Bronchial smooth muscle cell (primary cell): ENCODE measurements around the gene BMP10. TPM values are rescaled to one million over a fixed set of nuclear protein-coding genes. Genes with fewer than 3 reads are reported as not detected.

Experiments used
- total RNA-seq: library from RNA; depleted of rRNA; stranded (reverse); fragments of >200 nt; gene quantifications from 2 replicates; pipeline ENCODE4 v1.2.1, GENCODE V29; 2014

BMP10 gene
- not detected in 2 replicates for total RNA-seq

DNA sequence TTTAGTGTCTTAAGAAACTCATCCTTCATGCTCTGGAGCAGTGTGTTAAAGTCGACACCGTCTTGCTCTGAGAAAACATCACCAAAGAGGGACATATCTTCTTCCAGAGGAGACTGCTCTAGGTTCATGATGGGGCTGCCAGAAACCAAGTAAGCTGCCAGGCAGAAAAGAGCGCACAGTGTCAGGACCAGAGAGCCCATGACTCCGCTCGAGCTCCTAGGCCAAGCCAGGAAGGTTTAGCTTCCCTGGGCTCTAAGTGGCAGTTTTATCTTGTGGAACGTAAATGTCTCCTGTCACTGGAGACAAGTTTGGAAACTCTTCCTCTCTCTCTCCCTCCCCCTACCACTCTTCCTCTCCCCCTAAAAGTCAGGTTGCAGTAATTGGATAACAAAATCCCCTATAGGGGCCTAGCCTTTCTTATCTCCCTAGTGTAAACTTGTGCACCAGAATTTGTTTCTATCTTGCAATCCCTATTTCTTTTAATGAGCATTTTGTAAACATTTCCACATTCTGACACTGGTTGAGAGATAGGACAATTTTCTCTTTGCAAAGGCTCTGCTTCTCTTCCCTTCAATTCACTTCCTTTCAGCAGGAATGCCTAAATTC, at the start of gene BMP10:
Gene BMP10 (minus strand): TSS at position 239 of the 606 bp plus-strand sequence. CDS start 39 bp downstream, at position 200.

Other genes starting within 250 kb of the BMP10 start
- gene PROKR1, start 227.8 kb downstream of the BMP10 start, total RNA-seq = not detected in 2 replicates
- 0.09 and 0.47 TPM in 2 replicates for gene ARHGAP25, start 136.6 kb downstream of the BMP10 start, total RNA-seq
- not detected in 2 replicates for gene GKN2, start 81.5 kb upstream of the BMP10 start, total RNA-seq
- gene GKN1, start 103.2 kb upstream of the BMP10 start, total RNA-seq = not detected in 2 replicates
- 29.9 and 31.8 TPM in 2 replicates for gene ANTXR1, start 141.8 kb upstream of the BMP10 start, total RNA-seq